ENCODE data around the gene THBS1.

The THBS1 gene

DNA sequence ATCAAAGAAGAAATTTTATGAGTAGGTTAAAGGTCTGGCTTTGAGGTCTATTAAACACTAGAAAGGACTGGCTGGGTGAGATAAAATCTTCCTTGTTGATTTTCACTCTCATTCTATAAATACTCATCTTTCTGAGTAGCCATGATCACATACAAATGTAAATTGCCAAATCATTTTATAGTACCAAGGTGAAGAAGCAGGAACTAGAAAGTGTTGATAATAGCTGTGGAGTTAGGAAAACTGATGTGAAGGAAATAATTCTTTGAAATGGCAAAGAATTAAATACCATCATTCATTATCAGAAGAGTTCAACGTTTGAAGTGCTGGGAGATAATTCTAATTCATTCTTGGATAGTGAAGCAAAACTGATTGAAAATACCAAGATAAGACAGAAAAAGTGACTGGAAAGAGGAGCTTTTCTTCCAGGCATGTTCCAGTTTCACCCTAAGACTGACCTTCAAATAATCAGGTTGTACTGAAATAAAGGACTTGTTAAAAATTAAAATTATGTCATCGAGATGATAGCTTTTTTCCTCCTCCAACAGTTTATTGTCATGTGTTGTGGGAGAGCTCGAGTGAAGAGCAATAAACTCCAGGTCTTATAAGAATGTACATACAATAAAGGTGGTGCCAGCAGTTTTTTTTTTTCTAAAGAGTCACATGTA, 17.4 kb downstream of the THBS1 start:
- H3K9me3 Mint-ChIP-seq, result no peaks in the 10 kb centered on the region
- DNase-seq, result no peak
- H3K27me3 Mint-ChIP-seq, result no peaks in the 10 kb centered on the region
- H3K36me3 Mint-ChIP-seq (ENCODE audit: low read depth), result no peaks in the 10 kb centered on the region
- H3K27ac Mint-ChIP-seq, result no peak overlapping the region
- H3K4me1 Mint-ChIP-seq (ENCODE audit: low read depth), result peaks cover 7% of the 10 kb centered on the region
- no peak overlapping the region for H3K4me3 Mint-ChIP-seq

DNA sequence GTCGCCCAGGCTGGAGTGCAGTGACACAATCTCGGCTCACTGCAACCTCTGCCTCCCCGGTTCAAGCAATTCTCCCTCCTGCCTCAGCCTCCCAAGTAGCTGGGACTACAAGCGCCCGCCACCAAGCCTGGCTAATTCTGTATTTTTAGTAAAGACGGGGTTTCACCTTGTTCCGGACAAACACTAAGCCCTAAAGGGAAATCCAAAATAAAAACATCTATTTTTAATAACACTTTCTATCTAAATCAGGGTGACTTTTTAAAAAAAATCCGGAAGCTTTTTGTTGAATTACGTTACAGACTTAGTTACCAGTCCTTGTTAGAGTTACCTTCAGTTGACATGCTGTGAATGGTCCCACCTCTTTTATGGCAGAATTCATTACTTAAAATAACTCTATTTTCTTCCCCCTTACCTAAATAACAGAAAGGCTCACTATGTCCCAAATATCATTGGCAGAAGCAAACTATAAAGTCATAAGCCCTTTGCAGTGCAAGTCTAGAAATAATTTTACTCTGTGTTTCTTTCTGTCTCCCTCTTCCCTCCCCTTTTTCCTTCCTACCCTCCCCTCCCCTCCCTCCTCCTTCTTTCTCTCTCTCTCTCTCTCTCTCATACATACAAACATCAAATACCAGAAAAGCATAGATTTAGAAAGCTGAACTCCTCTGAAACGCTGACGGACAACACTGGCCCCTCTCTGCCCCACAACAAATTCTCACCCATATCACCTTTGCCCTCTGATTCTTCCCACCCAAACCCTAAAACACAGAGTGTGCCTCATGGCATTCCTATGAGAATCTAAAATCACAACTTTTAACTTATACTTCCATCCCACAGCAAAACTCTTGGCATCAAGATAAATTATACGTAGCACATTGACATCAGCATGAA, 18.3 kb downstream of the THBS1 start:
- no peaks in the 10 kb centered on the region for H3K36me3 Mint-ChIP-seq (ENCODE audit: low read depth)
- H3K9me3 Mint-ChIP-seq, result no peaks in the 10 kb centered on the region
- no peak for DNase-seq
- H3K4me3 Mint-ChIP-seq, result no peak overlapping the region
- no peak overlapping the region for H3K27ac Mint-ChIP-seq
- no peaks in the 10 kb centered on the region for H3K27me3 Mint-ChIP-seq
- H3K4me1 Mint-ChIP-seq (ENCODE audit: low read depth), result peaks cover 1% of the 10 kb centered on the region

DNA sequence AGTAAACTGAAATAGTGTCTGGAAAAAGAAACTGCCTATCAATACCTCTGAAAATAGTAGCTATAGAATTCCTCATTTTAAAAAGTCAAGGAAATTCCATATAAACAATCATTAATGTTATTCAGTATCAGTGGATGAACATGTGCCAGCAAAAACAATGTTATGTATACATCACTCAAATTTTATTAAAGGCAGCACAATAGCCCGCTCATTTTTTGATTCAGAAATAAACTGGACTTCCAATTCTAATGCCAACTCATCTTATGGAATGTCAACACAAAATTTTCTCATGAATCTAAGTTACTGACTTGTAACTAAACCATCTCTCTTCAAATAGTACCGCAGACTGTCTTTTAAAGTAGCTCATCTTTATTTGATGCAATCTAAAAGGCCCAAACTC, 19.0 kb downstream of the THBS1 start:
- no peaks in the 10 kb centered on the region for H3K36me3 Mint-ChIP-seq (ENCODE audit: low read depth)
- no peak overlapping the region for H3K27ac Mint-ChIP-seq
- DNase-seq, result no peak
- no peaks in the 10 kb centered on the region for H3K9me3 Mint-ChIP-seq
- no peaks in the 10 kb centered on the region for H3K27me3 Mint-ChIP-seq
- no peak overlapping the region for H3K4me3 Mint-ChIP-seq
- H3K4me1 Mint-ChIP-seq (ENCODE audit: low read depth), result no peaks in the 10 kb centered on the region

DNA sequence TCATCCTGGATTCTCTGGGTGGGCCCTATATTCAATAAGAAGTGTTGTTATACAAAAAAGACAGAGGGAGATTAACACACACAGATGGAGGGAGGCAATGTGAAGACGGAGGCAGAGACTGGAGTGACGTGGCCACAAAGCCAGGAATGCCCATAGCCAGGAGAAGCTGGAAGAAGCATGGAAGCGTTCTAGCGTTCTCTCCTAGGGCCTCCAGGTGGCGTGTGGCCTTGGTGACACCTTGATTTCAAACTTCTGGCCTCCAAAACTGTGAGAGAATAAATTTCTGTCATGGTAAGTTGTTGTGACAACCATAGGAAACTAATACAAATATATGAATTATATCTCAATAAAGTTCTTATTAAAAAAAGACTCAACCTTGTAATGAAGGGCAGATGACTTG, 21.3 kb downstream of the THBS1 start:
- H3K4me1 Mint-ChIP-seq (ENCODE audit: low read depth), result no peaks in the 10 kb centered on the region
- H3K27ac Mint-ChIP-seq, result no peak overlapping the region
- DNase-seq, result no peak
- no peaks in the 10 kb centered on the region for H3K9me3 Mint-ChIP-seq
- no peaks in the 10 kb centered on the region for H3K36me3 Mint-ChIP-seq (ENCODE audit: low read depth)
- H3K27me3 Mint-ChIP-seq, result peaks cover 2% of the 10 kb centered on the region
- no peak overlapping the region for H3K4me3 Mint-ChIP-seq

DNA sequence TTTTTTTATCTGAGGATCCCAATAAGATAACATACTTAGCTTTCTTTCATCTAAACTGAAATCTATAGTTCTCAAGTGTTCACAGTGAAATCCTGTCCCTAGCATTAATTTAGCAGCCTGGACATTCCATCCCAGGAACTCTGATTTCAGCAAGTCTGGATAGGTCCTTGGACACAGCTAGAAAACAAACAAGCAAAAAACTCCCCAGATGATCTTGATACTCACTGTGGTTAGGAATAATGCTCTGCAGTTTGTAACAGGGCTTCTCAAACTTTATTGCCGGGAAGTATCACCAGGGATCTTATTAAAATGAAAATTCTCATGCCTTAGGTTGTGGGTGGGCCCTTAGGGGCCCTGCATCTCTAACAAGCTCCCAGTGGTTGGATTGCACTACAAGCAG, 24.3 kb downstream of the THBS1 start:
- peaks cover 4% of the 10 kb centered on the region for H3K27me3 Mint-ChIP-seq
- DNase-seq, result no peak
- H3K4me3 Mint-ChIP-seq, result no peak overlapping the region
- peaks cover 11% of the 10 kb centered on the region for H3K9me3 Mint-ChIP-seq
- H3K27ac Mint-ChIP-seq, result no peak overlapping the region
- H3K4me1 Mint-ChIP-seq (ENCODE audit: low read depth), result no peaks in the 10 kb centered on the region
- no peaks in the 10 kb centered on the region for H3K36me3 Mint-ChIP-seq (ENCODE audit: low read depth)

DNA sequence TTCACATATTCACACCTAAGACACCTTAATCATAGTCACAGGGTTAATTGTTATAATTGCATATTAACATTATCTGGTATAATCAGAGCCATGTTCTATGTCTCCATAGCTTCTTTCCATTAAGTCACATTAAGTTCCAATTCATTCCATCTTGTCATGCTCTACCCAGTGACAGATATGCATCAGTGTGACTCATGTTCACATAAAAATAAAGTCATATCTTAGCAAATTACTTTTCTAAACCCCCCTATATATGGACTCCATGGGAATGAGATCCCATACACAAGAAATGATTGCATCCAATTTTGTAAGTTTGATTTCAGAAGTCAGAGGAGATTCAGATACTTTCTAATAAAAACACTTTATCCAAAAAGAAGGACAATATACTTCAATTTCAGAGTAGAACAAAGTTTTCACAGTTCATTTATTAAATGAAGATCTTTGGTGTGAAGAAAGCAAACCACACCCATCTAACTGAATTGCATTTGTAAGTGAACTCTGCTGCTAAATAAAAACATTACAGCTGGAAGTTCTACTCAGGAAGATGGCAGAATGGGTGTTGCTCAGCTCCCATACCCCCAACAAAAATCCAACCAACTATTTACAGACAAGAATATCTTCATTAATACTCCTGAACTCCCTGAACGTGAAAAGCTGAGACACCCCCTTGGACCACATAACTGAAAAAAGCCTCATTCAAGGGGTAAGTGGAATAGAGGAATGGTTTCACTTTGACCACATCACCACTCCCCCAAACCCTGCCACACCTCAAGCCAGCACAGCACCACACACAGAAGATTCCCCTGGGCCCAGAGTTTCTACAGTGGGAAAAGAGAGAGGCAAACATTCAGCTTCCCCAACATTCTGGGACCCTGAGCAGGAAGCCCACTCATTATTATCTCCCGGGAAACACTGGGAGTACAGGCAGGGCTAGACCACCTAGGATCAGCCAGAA, 27.6 kb downstream of the THBS1 start:
- Mint-ChIP-seq H3K27me3 (peaks cover 4% of the 10 kb centered on the region), H3K4me1 (ENCODE audit: low read depth) (no peaks in the 10 kb centered on the region), H3K9me3 (peaks cover 29% of the 10 kb centered on the region), H3K4me3 (no peak overlapping the region), H3K27ac (no peak overlapping the region), H3K36me3 (ENCODE audit: low read depth) (no peaks in the 10 kb centered on the region)
- DNase-seq, result no peak

DNA sequence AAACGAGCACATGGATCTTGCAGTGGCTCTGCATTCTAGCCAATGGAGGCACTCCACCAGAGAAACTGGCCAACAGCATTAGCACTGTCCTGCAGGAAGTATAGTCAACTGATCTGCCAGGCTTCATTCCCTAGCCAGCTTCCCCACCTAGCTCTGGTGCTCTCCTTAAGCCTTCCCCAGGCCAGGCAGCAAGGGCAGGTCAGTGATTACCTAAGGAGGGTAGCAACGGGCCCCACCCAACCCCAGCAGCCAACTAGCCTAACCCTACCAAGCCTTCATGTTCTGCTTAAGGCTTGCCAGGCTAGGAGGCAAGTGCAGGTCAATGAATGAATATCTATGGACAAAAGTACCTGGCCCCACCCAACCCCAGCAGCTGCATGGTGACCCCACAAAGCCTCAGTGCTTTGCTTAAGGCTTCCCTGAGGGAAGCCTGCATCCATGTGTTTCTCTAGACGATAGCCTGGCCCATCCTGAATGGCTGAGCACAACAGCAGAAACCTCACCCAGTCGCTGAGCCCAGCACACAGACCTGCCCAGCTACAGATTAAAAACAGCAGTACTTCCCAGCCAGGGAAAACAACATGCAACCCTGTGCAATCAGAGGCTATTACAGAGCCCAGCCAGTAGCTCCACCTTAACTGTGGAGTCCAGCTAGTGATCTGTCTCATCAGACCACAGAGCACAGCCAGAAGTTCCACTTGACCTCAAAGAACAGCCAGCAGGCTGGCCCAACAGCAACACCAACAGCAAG, 28.5 kb downstream of the THBS1 start:
- Mint-ChIP-seq H3K27me3 (peaks cover 4% of the 10 kb centered on the region), H3K27ac (no peak overlapping the region), H3K36me3 (ENCODE audit: low read depth) (no peaks in the 10 kb centered on the region), H3K4me1 (ENCODE audit: low read depth) (no peaks in the 10 kb centered on the region), H3K9me3 (peaks cover 36% of the 10 kb centered on the region), H3K4me3 (no peak overlapping the region)
- no peak for DNase-seq

DNA sequence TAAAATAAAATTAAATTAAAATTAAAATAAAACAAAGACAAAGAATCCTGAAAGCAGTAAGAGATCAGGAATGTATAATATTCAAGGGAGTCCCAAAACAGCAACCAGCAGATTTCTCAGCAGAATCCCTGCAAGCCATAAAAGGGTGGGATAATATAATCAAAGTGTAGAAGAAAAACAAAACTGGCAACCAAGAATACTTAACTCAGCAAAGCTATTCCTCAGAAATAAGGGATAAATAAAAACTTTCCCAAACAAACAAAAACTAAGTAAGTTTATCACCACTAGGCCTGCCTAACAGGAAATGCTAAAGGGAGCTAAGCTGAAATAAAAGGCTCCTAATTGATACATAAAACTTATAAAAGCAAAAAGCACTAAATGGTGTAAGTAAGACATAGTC, 29.8 kb downstream of the THBS1 start:
- Mint-ChIP-seq H3K27me3 (peaks cover 4% of the 10 kb centered on the region), H3K4me1 (ENCODE audit: low read depth) (peaks cover 1% of the 10 kb centered on the region), H3K4me3 (no peak overlapping the region), H3K9me3 (peaks cover 36% of the 10 kb centered on the region), H3K36me3 (ENCODE audit: low read depth) (no peaks in the 10 kb centered on the region), H3K27ac (no peak overlapping the region)
- DNase-seq, result no peak

DNA sequence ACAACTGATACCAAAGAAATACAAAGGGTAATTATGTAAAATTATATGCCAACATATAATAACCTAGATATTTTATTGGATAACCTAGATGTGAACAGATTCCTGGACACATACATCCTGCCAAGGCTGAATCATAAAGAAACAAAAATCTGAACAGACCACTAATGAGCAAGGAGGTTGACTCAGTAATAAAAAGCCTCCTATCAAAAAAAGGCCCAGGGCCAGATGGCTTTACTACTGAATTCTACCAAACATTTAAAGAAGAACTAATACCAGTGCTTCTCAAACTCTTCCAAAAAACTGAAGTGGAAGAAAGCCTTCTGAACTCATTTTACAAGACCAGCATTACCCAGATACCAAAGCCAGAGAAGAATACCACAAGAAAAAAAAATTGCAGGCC, 32.4 kb downstream of the THBS1 start:
- H3K9me3 Mint-ChIP-seq, result peaks cover 35% of the 10 kb centered on the region
- DNase-seq, result no peak

DNA sequence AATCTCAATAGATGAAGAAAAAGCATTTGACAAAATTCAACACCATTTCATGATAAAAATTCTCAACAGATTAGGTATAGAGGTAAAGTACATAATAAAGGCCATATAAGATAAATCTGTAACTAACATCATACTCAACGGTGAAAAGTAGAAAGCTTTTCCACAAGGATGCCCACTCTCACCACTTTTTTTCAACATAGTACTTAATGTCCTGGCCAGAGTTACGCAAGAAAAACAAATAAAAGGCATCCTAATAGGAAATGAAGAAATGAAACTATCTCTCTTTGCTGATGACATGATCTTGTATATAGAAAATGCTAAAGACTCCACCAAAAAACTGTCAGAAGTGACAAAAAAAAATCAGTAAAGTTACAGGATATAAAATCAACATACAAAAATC, 33.0 kb downstream of the THBS1 start:
- no peaks in the 10 kb centered on the region for H3K36me3 Mint-ChIP-seq (ENCODE audit: low read depth)
- H3K4me1 Mint-ChIP-seq (ENCODE audit: low read depth), result peaks cover 6% of the 10 kb centered on the region
- no peak overlapping the region for H3K4me3 Mint-ChIP-seq
- no peak overlapping the region for H3K27ac Mint-ChIP-seq
- H3K9me3 Mint-ChIP-seq, result peaks cover 33% of the 10 kb centered on the region
- no peaks in the 10 kb centered on the region for H3K27me3 Mint-ChIP-seq
- DNase-seq, result no peak

More for the DNA sequence above, 32.4 kb downstream of the THBS1 start:
- Mint-ChIP-seq H3K27me3 (no peaks in the 10 kb centered on the region), H3K4me3 (no peak overlapping the region), H3K36me3 (ENCODE audit: low read depth) (no peaks in the 10 kb centered on the region), H3K4me1 (ENCODE audit: low read depth) (peaks cover 6% of the 10 kb centered on the region), H3K27ac (no peak overlapping the region)

DNA sequence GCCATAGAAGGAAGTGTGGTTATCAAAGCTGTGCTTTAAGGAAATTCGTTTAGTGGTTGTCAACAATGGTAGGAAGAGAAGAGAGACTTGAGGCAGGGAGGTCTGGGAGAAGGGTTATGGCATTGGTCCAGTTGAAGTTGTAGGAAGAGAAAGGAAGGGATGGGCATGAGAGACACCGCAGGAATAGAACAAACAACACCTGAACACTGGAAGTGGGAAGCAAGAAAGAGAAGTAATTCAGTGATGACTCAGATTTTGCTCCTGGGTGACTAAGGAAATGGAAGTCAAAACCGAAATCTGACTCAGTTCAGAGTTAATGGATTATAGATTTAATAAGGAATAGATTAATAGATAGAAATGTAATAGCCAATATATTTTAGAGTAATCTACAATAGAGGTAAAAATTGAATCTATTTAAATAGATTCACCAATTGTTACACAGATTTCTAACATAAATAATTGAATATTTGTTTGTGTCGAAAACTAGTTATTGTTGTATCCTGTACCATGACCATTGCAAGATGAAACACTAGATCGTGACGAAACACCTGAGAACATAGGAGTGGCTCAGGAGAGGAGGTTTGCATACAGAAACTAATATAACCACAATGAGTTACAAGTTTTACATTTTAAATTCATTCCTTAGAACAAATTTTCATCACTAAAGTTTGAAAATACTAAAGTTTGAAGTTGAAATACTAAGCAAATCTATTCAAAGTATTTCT, 36.0 kb downstream of the THBS1 start:
- Mint-ChIP-seq H3K4me1 (ENCODE audit: low read depth) (peaks cover 8% of the 10 kb centered on the region), H3K9me3 (peaks cover 17% of the 10 kb centered on the region), H3K27ac (no peak overlapping the region), H3K27me3 (no peaks in the 10 kb centered on the region), H3K4me3 (no peak overlapping the region), H3K36me3 (ENCODE audit: low read depth) (no peaks in the 10 kb centered on the region)
- no peak for DNase-seq

DNA sequence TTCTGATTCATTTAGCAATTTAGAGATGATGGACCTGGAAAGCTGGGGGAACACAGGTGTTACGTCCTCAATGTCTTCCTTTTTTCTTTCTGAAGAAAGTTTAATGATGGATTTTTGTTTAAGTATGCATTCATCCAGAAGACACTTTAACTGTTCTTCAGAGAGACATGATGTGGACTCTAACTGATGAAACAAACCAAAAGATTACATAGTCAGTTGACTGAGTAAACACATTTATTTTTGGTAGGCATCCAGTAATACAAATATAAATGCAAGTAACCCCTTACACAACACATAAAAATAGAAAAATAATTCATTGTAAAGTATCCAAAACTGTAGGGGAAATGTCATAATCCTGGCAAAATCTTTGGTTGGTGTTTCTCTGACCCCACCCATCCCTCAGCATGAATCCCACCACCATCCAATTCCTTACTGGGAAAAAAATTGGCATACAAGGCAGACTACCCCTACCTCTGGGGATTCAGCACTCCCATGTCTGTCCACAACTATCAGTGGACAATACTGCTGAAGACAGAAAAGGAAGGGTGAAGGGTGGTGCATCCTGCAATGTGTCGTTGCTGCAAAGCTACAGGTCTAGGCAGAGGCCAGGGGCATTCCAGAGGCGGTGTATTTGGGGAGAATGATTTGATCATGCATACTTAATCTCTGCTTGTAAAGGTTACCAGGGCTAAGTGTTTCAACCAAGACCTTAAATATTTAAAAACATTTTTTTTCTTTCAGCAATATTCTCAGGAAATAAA, 37.4 kb downstream of the THBS1 start:
- no peak overlapping the region for H3K27ac Mint-ChIP-seq
- no peaks in the 10 kb centered on the region for H3K36me3 Mint-ChIP-seq (ENCODE audit: low read depth)
- no peaks in the 10 kb centered on the region for H3K27me3 Mint-ChIP-seq
- DNase-seq, result no peak
- H3K4me3 Mint-ChIP-seq, result no peak overlapping the region
- H3K4me1 Mint-ChIP-seq (ENCODE audit: low read depth), result peaks cover 19% of the 10 kb centered on the region
- peaks cover 10% of the 10 kb centered on the region for H3K9me3 Mint-ChIP-seq

DNA sequence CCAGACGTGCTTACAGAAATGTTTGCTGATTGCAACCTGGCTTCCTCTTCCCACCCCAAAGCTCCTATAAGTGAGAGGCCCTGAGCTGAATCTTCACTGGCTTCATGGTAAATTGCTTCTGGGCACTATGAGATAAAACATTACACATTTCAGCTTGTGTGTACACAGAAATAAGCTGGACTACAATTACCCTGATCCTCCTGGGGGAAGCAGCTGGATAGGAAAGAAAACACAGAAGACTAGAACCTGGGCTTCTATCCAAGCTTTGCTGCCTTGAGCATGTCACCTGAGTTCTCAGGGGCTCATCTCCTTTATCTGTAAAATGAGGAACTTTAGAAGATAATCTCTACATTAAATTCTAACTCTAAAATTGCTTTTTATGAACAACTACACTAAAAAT, 40.3 kb downstream of the THBS1 start:
- DNase-seq, result no peak
- no peaks in the 10 kb centered on the region for H3K27me3 Mint-ChIP-seq
- H3K9me3 Mint-ChIP-seq, result peaks cover 5% of the 10 kb centered on the region
- peaks cover 8% of the 10 kb centered on the region for H3K36me3 Mint-ChIP-seq (ENCODE audit: low read depth)
- H3K4me3 Mint-ChIP-seq, result no peak overlapping the region
- no peak overlapping the region for H3K27ac Mint-ChIP-seq
- H3K4me1 Mint-ChIP-seq (ENCODE audit: low read depth), result peaks cover 47% of the 10 kb centered on the region
